AML-193 (cell line): ENCODE data around the gene TOGARAM1.

Experiments used
- DNase-seq, 2 experiments: peaks; one replicate each; lab custom pipeline; 2025; lab: John Stamatoyannopoulos, UW

Gene TOGARAM1

GRCh38 chr14:44961554-44962333, at the start of gene TOGARAM1, which contains the start of gene KLHL28:
Gene TOGARAM1, plus strand, starts transcription at chr14:44962190. Its CDS starts 232 bp downstream, at chr14:44962422.
Gene KLHL28, minus strand, starts transcription at chr14:44961947. Its CDS starts 16,019 bp downstream, at chr14:44945928.
- DNase-seq: peak; percentile 98 to 99

DNA sequence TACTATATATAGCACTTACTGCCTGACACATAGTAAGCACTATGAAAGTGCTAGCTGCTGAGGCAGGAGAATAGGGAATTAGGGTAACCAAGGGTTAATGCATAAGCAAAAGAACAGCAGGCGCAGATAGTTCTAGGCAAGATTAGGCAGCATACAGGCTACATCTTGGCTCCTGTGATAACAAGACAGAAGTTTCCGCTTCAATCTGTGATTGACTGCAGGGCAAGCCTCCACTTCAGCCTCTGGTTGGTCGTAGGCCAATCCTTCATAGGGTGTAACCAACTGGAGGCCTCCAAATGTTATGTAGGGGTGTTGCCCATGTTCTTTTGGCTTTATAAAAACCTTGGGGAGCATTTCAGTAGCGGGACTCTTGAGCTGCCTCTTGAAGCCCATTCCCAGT, 47.1 kb upstream of the TOGARAM1 start:
- DNase-seq: no peak

- no peak for DNase-seq
Observed at GRCh38 chr14:44928793-44929192, 33.2 kb upstream of the TOGARAM1 start.

- DNase-seq: no peak
Observed at GRCh38 chr14:44935155-44935554, 26.8 kb upstream of the TOGARAM1 start.

DNA sequence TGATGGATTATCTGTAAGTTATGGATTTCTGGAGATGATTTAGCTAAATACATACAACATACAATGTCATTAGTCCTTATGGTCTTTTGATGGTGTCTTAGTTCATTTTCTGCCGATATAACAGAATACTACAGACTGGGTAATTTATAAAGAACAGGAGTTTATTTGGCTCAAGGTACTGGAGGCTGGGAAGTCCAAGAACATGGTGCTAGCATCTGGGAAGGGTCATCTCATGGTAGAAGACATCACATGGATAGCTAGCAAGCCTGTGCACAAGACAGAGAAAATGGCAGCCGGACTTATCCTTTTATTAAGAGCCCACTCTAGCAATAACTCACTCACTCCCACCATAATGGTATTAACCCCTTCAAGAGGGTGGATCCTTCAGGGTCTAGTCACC, 24.4 kb upstream of the TOGARAM1 start:
- no peak for DNase-seq

DNA sequence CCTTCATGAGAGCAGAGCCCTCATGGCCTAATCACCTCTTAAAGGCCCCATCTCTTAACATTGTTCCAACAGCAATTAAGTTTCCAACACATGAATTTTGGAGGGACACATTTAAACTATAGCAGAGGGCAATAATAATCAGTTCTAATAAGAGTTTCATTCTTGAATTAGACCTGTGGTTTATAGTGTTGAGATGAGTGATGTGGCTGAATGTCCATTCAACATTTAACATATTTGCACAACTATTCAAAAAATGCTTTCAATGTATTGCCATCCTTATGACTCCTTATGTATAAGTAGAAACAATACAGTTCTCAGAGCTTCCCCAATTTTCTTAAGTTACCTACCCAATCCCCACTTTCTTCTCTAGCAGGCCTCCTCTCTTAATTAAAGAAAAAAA, 21.8 kb upstream of the TOGARAM1 start:
- DNase-seq: no peak

GRCh38 chr14:44940944-44941343, 21.0 kb upstream of the TOGARAM1 start:
- DNase-seq: no peak

DNA sequence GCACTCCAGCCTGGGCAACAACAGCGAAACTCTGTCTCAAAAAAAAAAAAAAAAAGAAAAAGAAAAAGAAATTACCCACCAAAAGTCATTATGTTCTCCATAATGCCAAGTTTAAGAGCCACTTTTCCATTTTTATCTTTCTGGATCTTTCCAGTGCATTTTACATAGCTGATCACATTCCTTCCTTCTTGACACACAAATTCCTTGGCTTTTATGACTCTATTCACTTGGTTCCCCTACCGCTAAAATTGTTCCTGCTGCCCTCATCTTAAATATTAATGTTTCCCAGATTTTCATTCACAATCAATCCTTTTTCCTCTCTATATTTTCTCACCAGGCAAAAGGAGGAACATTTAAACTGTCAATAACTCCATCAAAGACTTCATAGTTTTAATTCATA, 20.4 kb upstream of the TOGARAM1 start:
- no peak for DNase-seq

DNA sequence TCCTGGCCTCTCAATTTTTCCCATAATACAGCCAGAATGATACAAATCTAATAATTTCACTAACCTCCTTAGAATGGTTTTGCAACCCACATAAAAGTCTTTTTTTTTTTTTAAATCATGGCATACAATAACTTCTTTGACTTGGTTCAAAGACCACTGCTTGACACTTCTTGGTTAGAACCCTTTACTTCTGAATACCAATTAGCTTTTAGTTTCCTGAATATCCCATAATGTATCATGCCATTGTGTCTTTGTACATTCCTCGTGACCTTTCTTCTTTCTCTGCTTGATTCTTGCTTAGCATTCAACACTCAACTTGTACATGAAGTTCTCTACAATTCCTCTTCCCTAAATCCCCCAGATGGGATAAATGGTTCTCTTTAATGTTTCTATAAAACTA, 19.6 kb upstream of the TOGARAM1 start:
- no peak for DNase-seq

- DNase-seq: no peak
Observed at GRCh38 chr14:44944107-44944506, 17.9 kb upstream of the TOGARAM1 start.

GRCh38 chr14:44945264-44945663, 16.7 kb upstream of the TOGARAM1 start:
- DNase-seq: no peak

DNA sequence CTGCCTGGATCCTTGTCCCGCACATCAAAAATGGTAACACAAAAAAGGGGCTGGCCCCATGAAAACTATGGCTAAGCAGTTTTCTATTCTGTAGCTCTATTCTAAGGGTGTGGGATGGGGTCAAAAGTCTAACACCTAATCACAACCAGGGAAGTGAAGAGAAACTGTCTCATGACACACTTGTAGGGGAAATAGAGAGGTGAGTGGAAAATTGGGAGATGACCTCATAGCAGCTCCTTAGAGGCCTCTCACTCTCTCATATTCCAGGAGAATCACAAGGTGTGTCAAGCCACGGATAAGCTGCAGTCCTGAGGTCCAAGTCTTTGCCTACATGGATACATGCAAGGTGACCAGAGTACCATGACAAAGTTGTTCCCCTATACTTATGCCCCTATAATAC, 10.9 kb upstream of the TOGARAM1 start:
- no peak for DNase-seq

GRCh38 chr14:44952391-44953110, 9.4 kb upstream of the TOGARAM1 start:
- DNase-seq: no peak

DNA sequence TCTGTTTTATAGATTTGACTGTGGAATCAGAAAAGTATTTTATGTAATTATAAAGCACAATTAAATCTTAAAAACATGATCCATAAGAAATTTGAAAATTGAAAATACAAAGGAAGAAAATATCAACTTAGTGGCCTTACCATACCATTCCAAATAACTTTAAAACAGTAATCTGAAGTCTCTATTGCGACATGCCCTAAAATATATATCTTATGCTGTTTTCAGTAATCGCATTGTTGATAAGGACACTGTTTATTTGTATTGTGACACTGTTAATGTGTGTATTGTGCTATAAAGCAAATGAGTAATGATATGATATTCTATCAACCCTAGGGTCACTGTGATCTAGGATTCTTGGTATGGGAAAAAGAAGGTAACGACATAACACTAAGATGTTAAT, 7.2 kb upstream of the TOGARAM1 start:
- no peak for DNase-seq

DNA sequence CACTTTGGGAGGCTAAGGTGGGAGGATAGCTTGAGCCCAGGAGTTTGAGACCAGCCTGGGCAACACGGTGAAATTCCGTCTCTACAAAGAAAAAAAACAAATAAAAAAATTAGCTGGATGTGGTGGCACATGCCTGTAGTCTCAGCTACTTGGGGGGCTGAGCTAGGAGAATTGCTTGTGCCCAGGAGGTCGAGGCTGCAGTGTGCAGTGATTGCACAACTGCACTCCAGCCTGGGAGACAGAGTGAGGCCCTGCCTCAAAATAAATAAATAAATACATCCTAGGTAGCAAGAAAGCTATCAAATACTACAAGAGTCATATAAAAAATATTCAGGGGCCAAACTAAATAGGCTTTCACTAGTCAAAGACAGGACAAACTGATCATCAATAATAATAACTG, 6.5 kb upstream of the TOGARAM1 start:
- no peak for DNase-seq

- DNase-seq: no peak
Observed at GRCh38 chr14:44956866-44957265, 5.1 kb upstream of the TOGARAM1 start.

DNA sequence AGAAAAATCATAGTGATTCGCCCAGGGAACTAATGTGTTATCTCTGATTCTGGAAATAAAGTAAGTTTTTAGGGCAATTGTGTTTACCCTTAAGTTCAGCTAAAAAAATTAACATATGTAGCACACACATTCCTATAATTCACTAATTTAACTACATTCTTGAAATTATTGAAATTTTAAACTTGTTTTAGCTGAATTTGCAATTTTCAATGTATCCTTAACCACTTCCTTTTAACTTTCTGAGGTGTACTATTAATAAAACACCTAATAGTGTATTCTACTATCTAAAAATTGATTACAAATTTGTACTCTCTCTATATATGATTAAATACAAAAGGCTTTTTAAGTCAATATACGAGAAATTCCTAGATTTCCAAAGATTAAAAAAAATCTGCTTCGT, 2.5 kb upstream of the TOGARAM1 start:
- DNase-seq: no peak

DNA sequence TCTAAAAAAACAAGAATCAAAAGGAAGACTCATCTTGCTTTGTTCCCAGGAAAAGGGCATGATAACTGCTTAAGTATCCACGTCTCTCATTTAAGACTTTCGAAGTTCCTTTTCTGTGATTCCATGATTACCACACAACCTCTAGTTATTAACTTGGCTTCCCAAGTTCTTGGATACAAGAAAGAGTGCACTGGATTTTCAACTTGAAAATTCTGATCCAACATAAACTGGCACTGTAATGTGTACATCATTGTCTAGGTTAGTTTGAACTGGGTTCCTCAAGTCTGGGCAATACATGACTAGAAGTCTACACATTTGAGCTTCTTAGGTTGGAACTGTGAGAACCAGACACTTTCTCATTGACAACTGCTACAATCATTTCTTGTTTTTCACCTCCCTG, 1.8 kb upstream of the TOGARAM1 start:
- DNase-seq: no peak

- DNase-seq: no peak
Observed at GRCh38 chr14:44960646-44961045, 1.3 kb upstream of the TOGARAM1 start.

- DNase-seq: peak; percentile 43 to 48
Observed at GRCh38 chr14:44961151-44961553, 838 bp upstream of the TOGARAM1 start.

DNA sequence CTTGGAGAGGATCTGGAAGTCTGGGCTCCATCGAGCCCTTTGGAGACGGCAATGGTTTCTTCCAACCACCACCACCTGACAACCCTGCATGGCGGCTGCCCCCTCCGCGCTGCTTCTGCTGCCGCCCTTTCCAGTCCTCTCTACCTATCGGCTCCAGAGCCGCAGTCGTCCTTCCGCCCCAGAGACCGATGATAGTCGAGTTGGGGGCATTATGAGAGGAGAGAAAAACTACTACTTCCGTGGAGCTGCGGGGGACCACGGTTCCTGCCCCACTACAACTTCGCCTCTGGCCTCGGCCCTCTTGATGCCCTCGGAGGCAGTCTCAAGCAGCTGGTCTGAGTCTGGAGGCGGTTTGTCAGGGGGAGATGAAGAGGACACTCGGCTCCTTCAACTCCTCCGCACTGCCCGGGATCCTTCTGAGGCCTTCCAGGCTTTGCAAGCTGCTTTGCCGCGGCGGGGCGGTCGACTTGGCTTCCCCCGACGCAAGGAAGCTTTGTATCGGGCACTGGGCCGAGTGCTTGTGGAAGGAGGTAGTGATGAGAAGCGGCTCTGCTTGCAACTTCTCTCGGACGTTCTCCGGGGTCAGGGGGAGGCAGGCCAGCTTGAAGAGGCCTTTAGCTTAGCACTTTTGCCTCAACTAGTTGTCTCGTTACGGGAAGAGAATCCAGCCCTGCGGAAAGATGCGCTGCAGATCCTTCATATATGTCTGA, 499 bp downstream of the TOGARAM1 start:
- DNase-seq: no peak

DNA sequence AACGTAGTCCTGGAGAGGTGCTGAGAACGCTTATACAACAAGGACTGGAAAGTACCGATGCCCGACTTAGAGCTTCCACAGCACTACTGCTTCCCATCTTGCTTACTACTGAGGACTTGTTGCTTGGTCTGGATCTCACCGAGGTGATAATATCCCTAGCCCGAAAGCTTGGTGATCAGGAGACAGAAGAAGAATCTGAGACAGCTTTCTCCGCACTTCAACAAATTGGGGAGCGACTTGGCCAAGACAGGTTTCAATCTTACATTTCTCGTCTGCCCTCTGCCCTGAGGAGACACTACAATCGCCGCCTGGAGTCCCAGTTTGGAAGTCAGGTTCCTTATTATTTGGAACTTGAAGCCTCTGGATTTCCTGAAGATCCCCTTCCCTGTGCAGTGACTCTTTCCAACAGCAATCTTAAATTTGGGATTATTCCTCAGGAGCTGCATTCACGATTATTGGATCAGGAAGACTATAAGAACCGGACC, 1.1 kb downstream of the TOGARAM1 start:
- no peak for DNase-seq
